SK-N-SH treated with all-trans-retinoic acid at 6 μM for 48 hours (cell line): ENCODE data around the gene DYNLL1.

Experiments
- ATAC-seq: fragments of 200-7000 bp; cut with Tn5 transposase; 3 replicates; pipeline ENCODE4 v1.9.1; 2020; ENCODE audit warnings: mild to moderate bottlenecking, moderate library complexity
- BACH2 ChIP-seq: fragments of 250-450 bp; sonication (Bioruptor Pico); IDR thresholded peaks from 2 replicates; pipeline ENCODE4 v1.9.0; 2021; ENCODE audit warnings: mild to moderate bottlenecking, borderline replicate concordance
- CSDC2 ChIP-seq: fragments of 250-450 bp; sonication (Bioruptor Pico); IDR thresholded peaks from 2 replicates; pipeline ENCODE4 v1.5.0; 2020; ENCODE audit warnings: mild to moderate bottlenecking, moderate library complexity
- ESRRG ChIP-seq: fragments of 250-450 bp; sonication (Bioruptor Pico); IDR thresholded peaks from 2 replicates; pipeline ENCODE4 v1.6.1; 2021; ENCODE audit warnings: mild to moderate bottlenecking
- POU6F1 ChIP-seq: fragments of 250-450 bp; sonication (Bioruptor Pico); IDR thresholded peaks from 2 replicates; pipeline ENCODE4 v1.8.0; 2021; ENCODE audit warnings: low read depth, mild to moderate bottlenecking, moderate library complexity, borderline replicate concordance
- PPARA ChIP-seq: fragments of 250-450 bp; sonication (Bioruptor Pico); IDR thresholded peaks from 2 replicates; pipeline ENCODE4 v1.5.0; 2020; ENCODE audit warnings: mild to moderate bottlenecking, borderline replicate concordance
- RARB ChIP-seq: fragments of 250-450 bp; sonication (Bioruptor Pico); IDR thresholded peaks from 2 replicates; pipeline ENCODE4 v1.8.0; 2021; ENCODE audit warnings: mild to moderate bottlenecking, moderate library complexity
- TCF4 ChIP-seq: fragments of 250-450 bp; sonication (Bioruptor Pico); IDR thresholded peaks from 2 replicates; pipeline ENCODE4 v1.8.0; 2021; ENCODE audit warnings: mild to moderate bottlenecking, moderate library complexity, borderline replicate concordance
- TSHZ2 ChIP-seq: fragments of 250-450 bp; sonication (Bioruptor Pico); IDR thresholded peaks from 2 replicates; pipeline ENCODE4 v1.5.0; 2020; ENCODE audit warnings: mild to moderate bottlenecking, moderate library complexity
- ZNF8 ChIP-seq: fragments of 450-650 bp; formaldehyde crosslinking; IDR thresholded peaks from 2 replicates; pipeline ENCODE4 v1.5.0; 2020; ENCODE audit warnings: mild to moderate bottlenecking, moderate library complexity

Gene DYNLL1

GRCh38 chr12:120544691-120545090 is 48.8 kb downstream of the DYNLL1 start (continued):
- TF ChIP-seq TSHZ2 (CRISPR knock-in tag) (no peak), RARB (CRISPR knock-in tag) (no peak)

GRCh38 chr12:120546050-120546386 is 50.1 kb downstream of the DYNLL1 start:
- TF ChIP-seq TCF4 (CRISPR knock-in tag) (no peak), BACH2 (CRISPR knock-in tag) (no peak), POU6F1 (CRISPR knock-in tag) (no peak), CSDC2 (CRISPR knock-in tag) (no peak), PPARA (no peak), ZNF8 (CRISPR knock-in tag) (no peak), ESRRG (CRISPR knock-in tag) (no peak)
- TF ChIP-seq, all 23 proteins: peak for 0

More at GRCh38 chr12:120546050-120546386, 50.1 kb downstream of the DYNLL1 start:
- ATAC-seq = no peak; the same call in 2 of the 3 replicates
